Erythroblast (primary cell): ENCODE measurements around the gene HSDL1.
"Not testable (repeated sequence)": the region's sequence is repeated elsewhere in the genome, so short reads cannot be mapped to it uniquely, and the experiment has no call there.

ENCODE experiments used
- DNase-seq, 2 experiments: peaks; one replicate each; lab custom pipeline; 2025; lab: John Stamatoyannopoulos, UW
- GATA1 ChIP-seq: IDR thresholded peaks from 2 replicates; pipeline ENCODE4 v1.6.1; 2011; ENCODE audit warnings: low read depth, mild to moderate bottlenecking, control low read depth, low read length, moderate library complexity
- POLR2A ChIP-seq: IDR thresholded peaks from 2 replicates; pipeline ENCODE4 v1.6.1; 2011; ENCODE audit warnings: mild to moderate bottlenecking, low read length

HSDL1 gene

DNA sequence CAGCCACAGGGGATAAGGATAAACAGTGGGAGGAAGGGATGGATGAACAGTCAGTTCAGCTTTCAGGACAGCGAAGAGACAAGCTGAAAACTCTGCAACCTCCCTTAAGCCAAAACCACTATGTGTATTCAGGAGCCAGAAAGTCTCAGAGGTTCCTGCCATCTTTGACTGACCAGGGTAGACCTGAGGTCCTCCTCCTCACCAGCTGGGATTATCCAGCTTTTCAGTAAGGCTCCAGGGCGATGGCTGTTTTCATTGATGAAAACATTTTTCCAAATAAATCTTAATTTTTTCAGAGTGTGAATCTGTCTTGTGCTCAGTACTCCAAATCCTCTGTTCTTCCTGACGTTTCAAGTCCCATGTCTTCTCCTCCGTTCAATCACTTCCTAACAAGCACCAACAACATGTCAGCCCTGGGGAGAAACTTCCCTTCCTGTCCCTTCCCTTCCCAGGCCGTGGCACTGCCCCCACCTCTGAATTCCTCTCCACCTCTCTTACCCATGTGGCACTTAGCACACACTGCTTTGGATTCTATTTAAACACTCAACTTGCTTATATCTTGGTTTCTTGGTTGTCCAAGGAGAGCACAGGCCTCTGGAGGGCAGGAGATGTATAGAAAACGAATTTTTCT, 5.2 kb downstream of the HSDL1 start:
- DNase-seq: no peak
- TF ChIP-seq GATA1: no peak
- TF ChIP-seq POLR2A: no peak

DNA sequence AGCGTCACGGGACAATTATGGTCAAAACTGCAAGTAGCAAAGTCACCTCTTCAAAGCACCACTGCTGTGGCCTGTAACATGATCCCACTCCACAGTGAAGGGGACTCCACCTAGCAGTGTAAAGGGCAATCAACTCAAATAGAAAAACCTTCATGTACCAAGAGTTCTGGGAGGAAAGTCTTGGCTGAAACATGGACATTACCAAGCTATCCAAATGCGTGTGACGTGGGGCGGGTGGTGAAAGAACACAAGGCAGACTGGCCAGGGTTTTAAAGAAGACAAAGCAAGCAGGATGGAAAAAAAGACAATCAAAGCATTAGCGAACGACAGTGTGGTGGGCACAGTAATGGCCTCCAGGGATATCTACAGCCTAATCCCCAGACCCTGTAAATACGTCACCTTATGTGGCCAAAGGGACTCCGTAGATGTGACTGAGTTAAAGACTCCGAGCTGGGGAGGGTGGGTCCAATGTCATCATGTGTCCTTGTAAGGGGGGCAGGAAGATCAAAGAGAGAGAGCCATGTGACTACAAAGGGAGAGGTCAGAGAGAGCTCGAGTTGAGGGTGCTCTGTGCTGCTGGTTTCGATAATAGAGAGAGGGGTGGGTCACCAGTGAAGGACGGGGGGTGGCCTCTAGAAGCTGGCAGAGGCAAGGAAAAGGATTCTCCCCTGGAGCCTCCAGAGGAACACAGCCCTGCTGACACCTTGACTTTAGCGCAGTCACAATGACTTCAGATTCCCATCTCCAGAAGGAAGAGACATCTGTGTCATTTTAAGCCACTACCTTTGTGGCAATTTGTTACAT, 6.0 kb downstream of the HSDL1 start:
- no peak for TF ChIP-seq POLR2A
- no peak for TF ChIP-seq GATA1
- no peak for DNase-seq

DNA sequence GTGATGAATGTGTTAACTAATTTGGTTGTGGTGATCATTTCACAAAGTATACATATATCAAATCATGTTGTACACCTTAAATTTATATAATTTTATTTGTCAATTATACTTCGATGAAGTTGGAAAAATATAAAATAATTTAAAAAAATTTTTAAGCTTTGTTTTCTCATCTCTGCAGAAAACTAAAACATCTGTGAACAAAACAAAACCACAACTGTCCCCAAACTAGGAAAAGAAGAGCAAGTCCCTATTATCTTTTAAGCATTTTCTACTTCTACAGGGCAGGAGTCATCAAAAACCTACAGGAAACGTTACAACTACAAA, 6.5 kb downstream of the HSDL1 start:
- DNase-seq: no peak

DNA sequence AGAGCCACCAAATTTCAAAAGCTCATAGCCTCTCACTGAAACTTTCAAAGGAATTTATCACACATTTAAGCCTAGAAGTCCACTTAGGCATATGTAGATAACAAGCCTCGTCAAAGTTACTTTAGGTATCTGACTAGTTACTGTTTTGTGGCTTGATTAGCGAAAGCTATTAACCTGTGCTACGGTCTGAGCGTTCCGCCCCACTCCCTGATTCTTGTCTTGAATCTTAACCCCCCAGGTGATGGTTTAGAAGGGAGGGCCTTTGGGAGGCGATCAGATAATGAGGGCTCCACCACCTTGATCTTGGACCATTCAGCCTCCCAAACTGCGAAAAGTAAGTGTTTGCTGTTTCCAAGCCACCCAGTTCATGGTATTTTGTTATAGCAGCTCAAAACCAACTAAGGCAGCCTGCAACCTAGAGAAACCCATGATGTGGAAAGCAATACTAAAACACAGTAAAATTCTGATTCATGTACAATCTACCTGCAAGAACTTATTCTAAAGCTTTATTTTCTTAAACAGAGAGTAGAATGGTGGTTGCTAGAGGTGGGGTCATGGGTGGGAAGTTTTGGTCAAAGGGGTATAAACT, 7.1 kb downstream of the HSDL1 start:
- DNase-seq: no peak
- no peak for TF ChIP-seq POLR2A

More for the DNA sequence above, 6.5 kb downstream of the HSDL1 start:
- TF ChIP-seq POLR2A (no peak), GATA1 (no peak)

GRCh38 chr16:84137287-84137686, 7.7 kb downstream of the HSDL1 start:
- no peak for DNase-seq
- no peak for TF ChIP-seq POLR2A
- TF ChIP-seq GATA1: no peak

- TF ChIP-seq POLR2A (no peak), GATA1 (no peak)
- no peak for DNase-seq
These were observed 8.4 kb downstream of the HSDL1 start for GRCh38 chr16:84136331-84137125.

- no peak for TF ChIP-seq GATA1
- no peak for DNase-seq
These were observed 12.3 kb downstream of the HSDL1 start for GRCh38 chr16:84132527-84133285.

DNA sequence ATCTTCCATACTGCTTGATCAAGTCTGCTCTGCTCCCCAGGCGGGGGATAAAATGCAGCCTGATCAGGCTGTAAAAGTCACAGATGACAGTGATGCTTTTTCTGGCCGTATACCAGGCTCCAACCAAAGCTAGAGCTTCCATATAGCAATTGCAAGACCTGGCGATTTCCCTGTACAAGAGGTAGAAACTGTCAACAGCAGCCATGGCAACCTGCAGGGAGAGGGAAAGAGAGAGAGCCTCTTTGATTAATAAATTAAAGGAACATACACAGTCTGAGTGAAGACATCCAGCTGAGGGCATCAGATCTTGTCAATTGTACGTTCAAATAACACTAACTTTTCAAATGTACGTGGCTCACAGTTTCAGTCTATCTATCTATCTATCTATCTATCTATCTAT, 13.9 kb downstream of the HSDL1 start:
- DNase-seq: no peak
- TF ChIP-seq GATA1 (no peak), POLR2A (no peak)

GRCh38 chr16:84124257-84125073, 20.5 kb downstream of the HSDL1 start:
- no peak for TF ChIP-seq GATA1
- TF ChIP-seq POLR2A: no peak
- DNase-seq: no peak

DNA sequence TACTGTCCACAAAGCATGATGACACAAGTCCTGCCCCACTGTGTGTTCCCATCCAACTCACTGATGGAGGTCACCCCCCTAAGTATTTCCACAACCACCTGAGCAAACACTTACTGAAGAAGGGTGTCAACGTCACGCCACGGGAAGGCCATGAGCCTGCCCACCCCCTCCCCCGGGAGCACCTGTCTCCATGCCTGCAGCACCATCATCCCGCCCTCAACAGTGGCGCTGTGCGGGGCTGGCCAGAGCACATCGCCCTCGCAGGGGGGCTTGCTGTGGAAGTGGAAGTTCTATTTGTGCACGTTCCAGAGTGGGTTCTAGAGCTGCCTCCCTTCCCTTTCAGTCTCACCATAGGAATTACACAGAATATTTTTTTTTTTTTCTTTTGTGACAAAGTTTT, 24.0 kb downstream of the HSDL1 start:
- DNase-seq: no peak
- TF ChIP-seq POLR2A: no peak
- TF ChIP-seq GATA1: no peak

GRCh38 chr16:84120023-84120422, 25.0 kb downstream of the HSDL1 start:
- no peak for TF ChIP-seq POLR2A
- TF ChIP-seq GATA1: no peak
- no peak for DNase-seq

DNA sequence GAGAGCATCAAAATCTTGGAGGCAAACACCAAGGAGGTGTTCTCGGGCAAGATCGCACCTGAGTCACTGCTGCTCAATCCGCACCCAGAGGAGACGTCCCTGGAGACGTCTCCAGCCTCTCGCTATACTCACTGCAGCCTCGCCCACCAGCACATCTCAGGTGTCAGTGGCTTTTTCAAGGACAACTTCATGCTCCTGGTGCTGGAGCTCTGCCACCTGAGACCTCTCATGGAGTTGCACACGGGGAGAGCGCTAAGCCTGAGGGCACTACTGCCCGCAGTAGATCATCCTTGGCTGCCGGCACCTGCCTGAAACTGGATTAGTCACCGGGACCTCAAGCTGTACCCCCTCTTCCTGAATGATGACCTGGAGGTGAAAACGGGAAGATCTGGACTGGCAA, 25.6 kb downstream of the HSDL1 start:
- no peak for DNase-seq
- TF ChIP-seq POLR2A: no peak
- TF ChIP-seq GATA1: no peak

DNA sequence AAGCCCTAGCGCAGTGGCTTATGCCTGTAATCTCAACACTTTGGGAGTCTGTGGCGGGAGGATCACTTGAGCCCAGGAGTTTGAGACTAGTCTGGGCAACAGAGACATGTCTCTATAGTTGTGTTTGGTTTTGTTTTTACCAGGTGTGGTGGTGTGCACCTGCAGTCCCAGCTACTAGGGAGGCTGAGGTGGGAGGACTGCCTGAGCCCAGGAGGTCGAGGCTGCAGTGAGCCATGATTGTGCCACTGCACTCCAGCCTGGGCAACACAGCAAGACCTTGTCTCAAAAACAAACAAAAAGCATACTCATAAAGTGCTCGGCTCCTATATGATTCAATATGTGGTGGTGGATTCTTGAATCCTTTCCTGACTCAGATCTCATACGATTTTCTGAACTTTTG, 26.7 kb downstream of the HSDL1 start:
- not testable (repeated sequence) for DNase-seq

DNA sequence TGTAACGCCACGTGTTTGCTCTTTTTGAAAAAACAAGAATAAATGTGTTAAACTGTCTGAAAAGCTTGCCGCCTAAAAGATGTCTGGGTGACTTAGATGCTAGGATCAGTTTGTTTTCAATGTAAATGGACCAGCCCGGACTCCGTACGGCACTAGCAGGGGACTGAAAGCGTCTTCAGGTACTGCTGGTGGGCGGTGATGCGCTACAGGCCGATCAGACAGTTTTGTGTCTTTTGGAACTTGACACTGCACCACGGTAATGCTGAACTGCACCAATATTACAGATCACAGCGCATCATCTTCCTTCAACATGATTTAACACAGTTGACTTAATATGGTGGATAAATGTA, 27.5 kb downstream of the HSDL1 start:
- peak; percentile 77 to 80 for DNase-seq
- TF ChIP-seq GATA1 (no peak), POLR2A (no peak)
